ENCODE data around the gene POLR2M. TPM values are rescaled to one million over a fixed set of nuclear protein-coding genes. Genes with fewer than 3 reads are reported as not detected.

The POLR2M gene
- total and polyA plus RNA-seq, 9 donors: 47.1 to 510 (median 113) TPM

- no peaks in the 10 kb centered on the region for H3K27me3 ChIP-seq
- H3K27ac ChIP-seq: no peak overlapping the region
- TF ChIP-seq POLR2A (IDR thresholded peaks at IDR 0.05) (no peak), EP300 (IDR thresholded peaks at IDR 0.05) (no peak), CTCF (IDR thresholded peaks at IDR 0.05) (no peak)
- H3K4me3 ChIP-seq: no peak overlapping the region
- intact Hi-C loops (cut with DNase I): loop anchor here in 2 of 4 donors (5.0 to 10.0 kb wide), 2 partner anchors 69 to 76 kb away; no protein-coding TSS in a partner anchor
- DNase-seq: no peak
- no peaks in the 10 kb centered on the region for H3K36me3 ChIP-seq
- no peaks in the 10 kb centered on the region for H3K4me1 ChIP-seq (ENCODE audit: insufficient read depth)
- H3K9me3 ChIP-seq: no peaks in the 10 kb centered on the region
- WGBS, 3 donors: 18 to 29% (median 26%) methylated on average over 3 of the region's 3 CpGs
These were observed 34.6 kb downstream of the POLR2M start for GRCh38 chr15:57741089-57741488.

- Histone ChIP-seq H3K27me3 (no peaks in the 10 kb centered on the region), H3K9me3 (no peaks in the 10 kb centered on the region), H3K4me3 (no peak overlapping the region), H3K36me3 (no peaks in the 10 kb centered on the region), H3K27ac (no peak overlapping the region), H3K4me1 (ENCODE audit: insufficient read depth) (no peaks in the 10 kb centered on the region)
- intact Hi-C loops (cut with DNase I): loop anchor here in 2 of 4 donors (5.0 to 10.0 kb wide), 2 partner anchors 71 to 79 kb away; no protein-coding TSS in a partner anchor
- DNase-seq: no peak
- no peak for TF ChIP-seq CTCF (IDR thresholded peaks at IDR 0.05)
- WGBS, 3 donors: 82 to 92% (median 89%) methylated on average over 4 of the region's 4 CpGs
These were observed 36.9 kb downstream of the POLR2M start for GRCh38 chr15:57743424-57743823.

GRCh38 chr15:57746786-57747185 lies 40.3 kb downstream of the POLR2M start:
- intact Hi-C loops (cut with DNase I): loop anchor here in 1 of 4 donors (10.0 kb wide), 1 partner anchor 82 kb away; no protein-coding TSS in a partner anchor

GRCh38 chr15:57747206-57747896 lies 40.8 kb downstream of the POLR2M start:
- TF ChIP-seq CTCF (IDR thresholded peaks at IDR 0.05) (no peak), EP300 (IDR thresholded peaks at IDR 0.05) (no peak), POLR2A (IDR thresholded peaks at IDR 0.05) (no peak)
- Histone ChIP-seq H3K4me1 (ENCODE audit: insufficient read depth) (peaks cover under 1% of the 10 kb centered on the region), H3K36me3 (no peaks in the 10 kb centered on the region), H3K9me3 (no peaks in the 10 kb centered on the region), H3K27me3 (no peaks in the 10 kb centered on the region), H3K27ac (no peak overlapping the region), H3K4me3 (peak overlapping the region; percentile 23)
- intact Hi-C loops (cut with DNase I): loop anchor here in 1 of 4 donors (10.0 kb wide), 1 partner anchor 83 kb away; no protein-coding TSS in a partner anchor
- DNase-seq: no peak
- 68 to 75% (median 69%) methylated on average over 13 of the region's 13 CpGs for WGBS, 3 donors

More at GRCh38 chr15:57746786-57747185, 40.3 kb downstream of the POLR2M start:
- H3K4me3 ChIP-seq: peak overlapping the region; percentile 23
- no peaks in the 10 kb centered on the region for H3K27me3 ChIP-seq
- H3K27ac ChIP-seq: no peak overlapping the region
- H3K9me3 ChIP-seq: no peaks in the 10 kb centered on the region
- no peak for TF ChIP-seq POLR2A (IDR thresholded peaks at IDR 0.05)
- TF ChIP-seq CTCF (IDR thresholded peaks at IDR 0.05): no peak
- TF ChIP-seq EP300 (IDR thresholded peaks at IDR 0.05): no peak
- H3K4me1 ChIP-seq (ENCODE audit: insufficient read depth): no peaks in the 10 kb centered on the region
- no peak for DNase-seq
- 79 to 89% (median 85%) methylated on average over 9 of the region's 9 CpGs for WGBS, 3 donors
- H3K36me3 ChIP-seq: no peaks in the 10 kb centered on the region
